T-helper 2 cell treated with Interferon-gamma antibody and Interleukin-4, amounts not matched to agents 100 ng/mL and 5 ng/mL, for 36 hours (primary cell): Measurements from ENCODE around the gene CGNL1. TPM values are rescaled to one million over a fixed set of nuclear protein-coding genes. Genes with fewer than 3 reads are reported as not detected.

ENCODE experiments used
- intact Hi-C: fragments of 100-400 bp; cut with micrococcal nuclease; formaldehyde crosslinking; loops from one replicate; pipeline ENCODE4 v1.15.1; 2023
- total RNA-seq: library from RNA; stranded (reverse); gene quantifications from 2 replicates; pipeline ENCODE4 v1.2.3, GENCODE V29; 2022

CGNL1 gene
- total RNA-seq, 1 donor from 2014 or later: not detected

DNA sequence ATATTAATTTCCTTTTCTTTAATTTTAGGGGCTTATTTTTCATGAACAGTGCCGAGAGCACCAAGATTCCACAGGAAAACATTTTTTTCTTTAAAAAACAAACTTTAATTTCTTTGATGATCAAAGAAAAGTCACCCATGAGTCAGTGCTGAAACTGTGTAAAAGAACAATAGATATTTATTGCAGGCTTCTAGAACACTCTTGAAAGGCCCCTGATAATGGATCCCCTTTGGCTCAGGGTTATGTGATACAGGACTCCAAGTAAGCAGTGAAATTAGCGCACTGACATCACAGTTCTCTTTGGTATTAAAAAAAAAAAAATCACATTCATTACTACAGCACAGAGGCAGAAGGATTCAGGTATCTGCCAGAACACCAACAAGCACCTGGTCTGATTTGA is 149.3 kb downstream of the CGNL1 start:
- intact Hi-C loops: loop anchor here (5.0 to 10.0 kb wide), 2 partner anchors 703 to 1031 kb away; no protein-coding TSS in a partner anchor

DNA sequence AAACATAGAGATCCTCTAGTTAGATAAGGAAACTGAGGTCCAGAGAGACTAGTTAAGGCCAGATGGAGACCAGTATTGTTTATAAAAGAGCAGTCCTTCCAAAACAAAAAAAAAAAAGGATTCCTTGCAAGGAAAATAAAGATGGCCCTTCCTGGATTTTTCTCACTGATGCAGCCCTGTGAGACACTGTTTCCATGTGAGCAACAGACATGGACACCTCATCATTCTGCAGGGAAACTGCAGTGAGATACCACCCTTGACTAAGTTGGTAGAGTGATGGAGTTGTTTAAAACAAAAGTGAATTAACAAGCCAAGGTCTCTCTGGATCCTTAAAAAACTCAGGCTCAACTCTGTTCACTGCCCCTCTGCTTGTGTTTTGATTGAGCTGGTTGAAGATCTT is 149.8 kb downstream of the CGNL1 start:
- intact Hi-C loops: loop anchor here (5.0 to 10.0 kb wide), 2 partner anchors 704 to 1031 kb away; no protein-coding TSS in a partner anchor

DNA sequence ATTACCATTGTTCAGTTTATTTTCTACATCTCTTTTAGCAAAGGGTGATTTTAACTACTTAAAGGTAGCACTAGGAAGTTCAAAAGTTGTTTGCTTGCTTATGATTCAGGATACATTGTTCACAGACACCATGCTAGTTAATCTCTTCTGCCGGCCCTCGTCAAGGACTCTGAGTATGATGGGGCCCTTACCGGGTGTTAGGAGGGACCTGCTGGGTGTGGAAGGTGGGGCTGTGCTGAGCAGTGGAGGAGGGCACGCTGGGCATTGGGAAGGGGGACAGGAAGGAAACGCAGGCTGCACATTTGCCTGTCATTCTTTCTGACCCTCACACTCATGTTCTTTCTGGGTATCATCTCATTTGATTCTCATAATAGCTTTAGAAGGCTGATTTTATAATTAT is 150.3 kb downstream of the CGNL1 start:
- intact Hi-C loops: loop anchor here (5.0 to 10.0 kb wide), 2 partner anchors 704 to 1032 kb away; no protein-coding TSS in a partner anchor

DNA sequence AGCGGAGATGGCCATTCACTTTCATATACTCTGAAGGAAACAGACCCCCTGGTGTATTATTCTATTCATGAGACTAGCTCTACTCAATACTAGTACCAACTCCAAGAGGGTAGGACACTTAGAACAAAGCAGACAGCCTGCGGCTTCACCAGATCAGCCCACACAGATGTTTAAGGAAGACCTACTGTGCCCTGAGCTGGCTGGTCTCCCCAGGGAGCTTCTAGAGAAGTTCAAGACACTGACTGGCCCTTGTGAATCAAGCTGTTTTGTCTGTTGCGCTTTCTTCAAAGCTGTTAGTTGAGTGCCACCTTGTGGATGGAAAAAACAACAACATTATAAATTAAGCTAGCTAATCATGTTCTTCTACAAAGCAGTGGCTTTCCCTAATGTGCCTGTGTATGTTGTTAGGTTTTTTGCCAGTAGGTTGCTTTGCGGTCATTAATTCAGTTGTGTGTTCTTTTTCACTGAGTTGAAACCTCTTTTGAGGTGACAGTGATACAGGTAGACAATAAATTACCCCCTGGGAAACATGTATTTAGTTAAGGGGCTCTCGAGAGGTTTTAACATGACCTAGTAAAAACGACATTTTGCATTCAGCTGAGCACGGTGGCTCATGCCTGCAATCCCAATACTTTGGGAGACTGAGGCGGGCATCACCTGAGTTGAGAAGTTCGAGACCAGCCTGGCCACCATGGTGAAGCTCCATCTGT is 151.2 kb downstream of the CGNL1 start:
- intact Hi-C loops: loop anchor here (5.0 to 10.0 kb wide), 2 partner anchors 705 to 1033 kb away; no protein-coding TSS in a partner anchor

DNA sequence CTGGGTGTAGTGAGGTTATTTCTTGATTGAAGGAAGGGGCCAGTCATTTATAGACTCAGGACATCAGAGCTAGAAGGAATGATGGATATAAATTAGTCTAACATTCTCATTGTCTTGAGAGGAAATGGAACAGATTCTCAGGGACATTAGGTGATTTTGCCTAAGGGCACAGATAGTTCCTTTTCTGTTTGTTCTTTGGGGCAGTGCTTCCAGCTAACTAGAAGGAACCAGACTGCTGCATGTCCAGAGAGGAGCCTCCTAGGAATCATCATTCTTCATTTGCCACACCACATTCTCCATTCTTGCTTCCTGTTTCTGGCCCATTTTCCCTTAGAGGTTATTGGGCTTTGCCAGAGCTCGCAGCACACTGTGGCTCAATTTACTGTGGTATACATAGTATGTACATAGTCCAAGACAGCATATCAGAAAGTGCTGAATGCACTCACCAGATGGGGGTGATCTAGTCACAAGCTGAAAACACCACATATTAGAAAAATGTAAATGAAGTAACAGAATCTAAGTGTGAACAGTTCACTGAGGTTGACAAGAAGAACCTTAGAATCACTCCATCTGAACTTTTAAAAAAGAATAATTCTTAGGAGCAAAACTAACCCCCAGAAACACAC is 152.7 kb downstream of the CGNL1 start:
- intact Hi-C loops: loop anchor here (5.0 to 10.0 kb wide), 2 partner anchors 707 to 1034 kb away; no protein-coding TSS in a partner anchor

DNA sequence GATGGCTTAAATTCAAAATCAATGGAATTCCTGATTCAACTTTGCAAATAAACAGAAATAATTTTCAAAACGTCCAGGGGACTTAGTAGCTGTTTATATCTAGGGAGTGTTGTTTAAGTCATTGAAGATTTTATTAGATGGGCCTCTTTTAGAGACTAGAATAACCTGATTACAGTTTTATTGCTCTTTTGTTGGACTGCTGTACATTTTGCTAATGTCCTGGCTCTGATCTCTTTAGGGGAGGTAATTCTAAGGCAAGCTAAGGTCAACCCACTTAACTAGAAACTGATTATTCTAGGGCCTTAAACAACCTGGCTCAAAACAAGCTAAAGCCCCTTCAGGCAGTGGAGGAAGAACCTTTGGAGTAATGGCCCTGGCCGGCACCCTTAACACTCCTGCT is 153.4 kb downstream of the CGNL1 start:
- intact Hi-C loops: loop anchor here (5.0 to 10.0 kb wide), 2 partner anchors 707 to 1035 kb away; no protein-coding TSS in a partner anchor

DNA sequence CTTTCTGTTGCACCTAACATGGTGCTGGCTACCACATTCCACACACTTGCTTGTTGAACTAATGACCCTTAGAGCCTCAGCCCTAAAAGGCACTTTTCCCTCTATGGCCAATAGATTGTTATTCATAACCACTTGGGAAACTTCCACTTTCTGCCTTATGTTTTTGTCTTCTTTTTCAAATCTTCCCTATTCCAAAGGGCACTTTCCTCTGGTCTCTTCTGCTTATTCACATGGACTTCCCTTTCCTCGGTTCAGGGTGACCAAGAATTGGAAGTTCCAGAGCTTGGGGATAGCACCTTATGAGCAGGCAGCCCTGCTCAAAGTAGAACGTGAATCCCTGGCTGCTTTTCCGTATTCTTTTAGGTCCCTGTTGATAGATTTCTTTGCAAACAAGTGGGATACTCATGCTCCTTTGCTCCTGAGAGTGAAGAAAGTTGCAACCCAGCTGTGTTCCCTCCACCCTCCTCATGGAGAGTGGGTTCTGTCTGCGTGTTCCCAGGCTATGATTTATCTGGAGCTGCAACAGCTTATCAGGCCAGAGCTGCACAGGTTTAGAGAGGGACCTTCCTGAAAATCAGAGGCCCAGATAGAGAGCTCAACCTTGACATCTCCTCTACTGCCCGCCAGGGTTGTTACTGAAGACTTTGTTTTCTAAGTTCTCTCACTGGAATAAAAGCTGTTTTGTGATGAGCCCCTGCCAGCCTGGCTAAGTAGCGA is 156.6 kb downstream of the CGNL1 start:
- intact Hi-C loops: no loop called here

DNA sequence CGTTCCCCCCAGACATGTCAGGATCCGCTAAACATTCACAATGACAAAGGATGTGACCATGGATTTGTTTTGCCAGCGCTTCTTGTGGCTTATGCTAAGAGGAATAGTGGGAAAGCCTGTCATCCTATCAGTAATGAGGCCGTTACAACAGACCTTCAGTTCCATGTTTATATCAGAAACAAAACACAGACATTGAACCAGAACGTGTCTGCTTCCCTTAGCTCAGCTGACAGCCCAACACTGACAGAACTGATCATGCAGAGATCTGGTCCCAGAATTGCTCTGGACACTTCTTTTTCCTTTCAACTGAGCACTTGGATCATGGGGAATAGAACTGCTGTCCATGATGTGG is 157.1 kb downstream of the CGNL1 start:
- intact Hi-C loops: no loop called here

DNA sequence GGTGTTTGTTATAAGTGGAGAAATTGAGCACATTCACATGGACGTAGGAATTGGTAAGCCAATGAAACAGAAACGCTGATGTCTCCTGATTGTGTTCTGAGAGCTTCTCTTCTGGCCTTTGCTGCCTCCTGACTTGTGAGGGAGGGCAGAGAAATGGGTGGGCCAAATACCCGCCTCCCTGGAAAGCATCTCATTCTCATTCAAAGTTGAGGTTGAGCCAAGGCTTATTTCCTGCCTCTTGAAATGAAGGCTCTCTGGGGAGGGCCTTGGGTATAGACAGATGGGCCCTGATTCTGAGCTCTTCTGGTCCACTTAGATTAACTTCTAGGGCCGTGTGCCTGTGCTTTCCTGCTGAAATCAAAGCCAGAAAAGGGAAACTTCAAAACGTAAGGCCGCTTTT is 158.0 kb downstream of the CGNL1 start:
- intact Hi-C loops: no loop called here

DNA sequence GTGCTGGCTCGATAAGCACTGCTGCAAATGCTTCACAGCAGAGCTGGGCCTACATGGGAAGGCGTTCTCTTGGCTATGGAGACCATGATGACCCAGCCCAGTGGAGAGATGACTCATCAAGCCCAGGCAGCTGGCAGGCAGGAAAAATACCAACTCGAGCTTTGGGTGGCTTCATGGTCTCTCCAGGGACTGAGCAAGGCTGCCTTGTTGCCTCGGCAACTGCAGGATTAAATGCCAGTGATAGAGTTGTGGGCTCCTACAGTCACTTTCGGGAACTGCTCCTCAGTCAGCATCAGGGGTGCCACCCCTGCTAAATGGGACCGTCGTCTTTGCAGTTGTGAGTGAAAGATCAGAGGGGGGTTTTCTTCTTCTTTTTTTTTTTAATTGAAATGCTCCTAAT is 160.8 kb downstream of the CGNL1 start:
- intact Hi-C loops: no loop called here

DNA sequence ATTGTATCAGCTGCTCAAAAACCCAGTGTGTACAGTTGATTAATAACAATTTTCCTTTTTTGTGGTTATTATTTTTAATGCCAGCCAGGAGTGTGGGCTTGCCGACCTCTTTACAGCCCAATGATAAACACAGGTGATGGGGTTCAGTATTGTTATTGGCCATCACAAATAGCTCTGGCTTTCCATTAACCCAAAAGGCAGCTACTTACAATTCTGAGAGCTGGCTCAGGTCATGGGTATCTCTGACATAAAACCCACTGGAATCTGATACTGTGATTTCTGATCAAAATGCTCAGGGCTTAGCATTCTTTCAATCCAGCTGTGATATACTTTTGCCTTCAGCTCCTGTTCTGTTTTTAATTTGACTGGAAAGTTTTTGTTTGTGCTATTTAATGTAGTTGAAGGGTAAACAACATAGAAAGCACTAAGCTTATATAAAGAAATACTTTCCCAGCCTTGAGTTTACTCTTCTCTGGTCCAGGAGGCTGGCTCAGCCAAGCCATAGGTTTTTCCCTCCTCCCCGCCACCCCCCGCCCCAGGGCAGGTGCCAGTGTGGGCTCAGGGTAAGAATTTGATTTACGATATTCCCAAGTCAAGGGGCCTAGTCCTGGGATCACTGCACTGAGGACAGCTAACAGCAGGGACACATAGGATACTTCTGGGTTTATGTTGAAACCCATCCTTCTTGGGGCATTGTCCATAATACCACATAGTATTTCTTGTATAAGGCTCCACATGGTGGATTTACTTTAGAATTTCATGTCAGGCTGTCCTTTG is 161.4 kb downstream of the CGNL1 start:
- intact Hi-C loops: no loop called here

DNA sequence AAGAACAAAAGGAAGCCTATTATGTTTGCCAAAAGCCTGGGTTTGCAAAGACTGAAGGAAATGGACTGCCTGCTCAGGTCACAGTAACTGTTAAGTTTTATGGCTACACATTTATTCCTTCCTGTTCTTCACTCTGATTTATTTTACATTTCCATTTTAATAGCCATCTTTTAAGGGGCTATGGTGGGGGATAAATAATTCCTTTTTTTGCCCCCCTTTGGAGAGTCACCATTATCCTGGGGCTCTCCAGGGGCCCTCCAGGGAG is 161.9 kb downstream of the CGNL1 start:
- intact Hi-C loops: no loop called here

DNA sequence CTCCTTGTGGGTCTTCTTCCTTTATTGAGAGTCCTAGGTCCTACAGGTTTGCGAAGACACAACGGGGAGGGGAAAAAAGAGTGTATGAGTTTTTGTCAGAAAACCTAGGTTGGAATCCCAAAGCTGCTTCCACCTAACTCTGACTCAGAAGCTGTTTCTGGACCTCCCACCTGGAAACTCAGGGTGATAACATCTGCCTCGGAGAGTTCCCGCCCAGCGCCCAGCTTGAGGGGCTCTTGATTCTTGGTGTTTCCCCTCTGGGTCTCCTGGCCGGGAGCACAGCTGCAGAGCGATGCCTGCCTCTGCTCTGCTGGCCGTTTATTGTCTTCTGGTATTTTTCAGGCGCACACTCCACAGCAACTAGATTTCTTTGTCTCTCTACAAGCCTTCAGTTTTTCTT is 162.5 kb downstream of the CGNL1 start:
- intact Hi-C loops: no loop called here

DNA sequence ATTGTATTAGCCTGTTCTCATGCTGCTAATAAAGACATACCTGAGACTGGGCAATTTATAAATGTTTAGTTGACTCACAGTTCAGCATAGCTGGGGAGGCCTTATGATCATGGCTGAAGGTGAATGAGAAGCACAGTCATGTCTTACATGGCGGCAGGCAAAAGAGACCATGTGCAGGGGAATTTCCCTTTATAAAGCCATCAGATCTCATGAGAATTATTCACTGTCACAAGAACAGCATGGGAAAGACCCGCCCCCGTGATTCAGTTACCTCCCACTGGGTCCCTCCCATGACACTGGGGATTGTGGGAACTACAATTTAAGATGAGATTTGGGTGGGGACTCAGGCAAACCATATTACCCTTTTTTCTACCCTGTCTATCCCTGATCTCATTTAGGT is 163.9 kb downstream of the CGNL1 start:
- intact Hi-C loops: loop anchor here (5.0 kb wide), 1 partner anchor 198 kb away; no protein-coding TSS in a partner anchor

DNA sequence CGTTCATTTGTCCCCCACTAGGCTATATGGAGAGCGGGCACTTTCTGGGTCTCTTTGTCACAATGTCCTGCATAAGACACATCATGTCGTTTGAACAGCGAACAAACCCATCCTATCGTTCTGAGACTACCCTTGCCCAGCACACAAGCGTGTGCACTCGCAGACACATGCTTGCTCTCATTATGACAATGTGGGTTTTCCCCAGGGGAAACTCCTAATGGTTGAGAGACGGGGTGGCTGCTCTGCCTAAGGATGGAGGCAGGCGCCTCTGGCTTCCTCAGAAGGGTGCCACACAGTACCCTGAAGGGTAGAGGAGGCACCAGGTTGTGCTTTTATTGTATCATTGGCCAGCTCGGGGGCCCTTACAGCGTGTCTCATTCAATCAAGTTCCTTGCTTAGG is 164.4 kb downstream of the CGNL1 start:
- intact Hi-C loops: loop anchor here (5.0 kb wide), 1 partner anchor 198 kb away; no protein-coding TSS in a partner anchor

DNA sequence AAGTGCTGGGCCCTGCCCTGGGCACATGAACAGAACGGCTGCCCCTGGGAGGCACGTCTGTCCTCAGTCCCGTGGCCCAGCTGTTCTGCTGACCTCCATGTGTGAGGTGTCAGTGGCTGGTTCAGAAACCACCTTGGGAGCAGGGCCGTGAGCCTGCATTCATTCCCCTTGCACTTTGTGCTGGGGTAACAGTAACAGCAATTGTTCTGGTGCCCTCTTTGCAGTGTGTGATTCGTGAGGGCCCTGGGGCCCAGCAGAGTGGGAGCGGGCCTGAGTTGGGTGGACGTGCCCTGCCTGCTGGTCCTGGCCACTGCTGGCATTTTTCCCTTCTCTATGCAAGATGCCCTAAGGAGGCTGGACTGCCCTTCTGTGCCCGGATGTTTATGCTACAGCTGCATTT is 165.0 kb downstream of the CGNL1 start:
- intact Hi-C loops: loop anchor here (5.0 kb wide), 1 partner anchor 199 kb away; no protein-coding TSS in a partner anchor

DNA sequence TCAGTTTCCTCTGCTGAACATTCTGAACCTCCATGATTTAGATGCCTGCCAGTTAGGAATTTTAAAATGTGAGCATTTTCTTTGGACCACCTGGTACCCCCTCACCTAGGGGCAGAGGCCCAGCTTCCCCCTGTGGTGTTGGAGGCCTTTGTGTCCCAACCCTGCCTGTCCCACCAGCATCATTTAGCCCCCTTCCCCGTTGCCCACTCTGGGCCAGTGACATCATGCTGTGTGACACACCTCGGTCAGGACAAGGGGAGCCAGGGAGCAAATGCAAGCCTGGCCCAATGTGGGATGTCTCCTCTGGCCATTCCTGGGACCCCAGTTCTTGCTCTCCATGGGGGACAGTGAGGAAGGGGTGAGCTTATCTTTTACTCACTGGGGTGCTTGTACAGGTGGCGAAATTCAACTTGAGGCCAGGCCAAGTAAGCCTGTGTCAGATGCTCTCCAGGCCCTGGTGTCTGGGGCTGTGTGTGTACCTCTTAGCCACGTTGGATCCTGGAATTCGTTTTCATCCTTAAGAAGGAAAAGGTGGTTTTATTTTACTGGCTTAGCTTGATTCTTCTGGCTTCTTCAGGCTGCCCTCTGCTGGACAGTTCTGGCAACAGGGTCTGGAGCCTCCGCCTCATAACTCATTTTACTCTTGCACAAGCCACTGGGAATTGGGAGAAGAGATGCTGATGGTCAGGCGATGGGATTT is 165.7 kb downstream of the CGNL1 start:
- intact Hi-C loops: loop anchor here (5.0 kb wide), 1 partner anchor 200 kb away; no protein-coding TSS in a partner anchor

DNA sequence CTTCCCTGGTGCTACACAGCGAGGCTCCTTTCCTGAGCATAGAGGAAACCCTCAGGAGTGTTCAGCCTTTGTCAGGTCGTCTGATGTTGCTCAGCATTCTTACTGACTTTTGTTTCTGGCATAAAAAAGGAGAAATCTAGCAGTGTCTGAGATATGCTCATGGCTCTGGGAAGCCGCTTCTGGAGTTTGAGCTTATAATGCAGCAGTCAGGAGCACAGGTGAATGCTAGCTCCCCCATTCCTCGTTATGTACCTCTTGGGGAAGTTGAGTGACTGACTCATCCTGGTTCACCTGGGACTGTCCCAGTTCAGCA is 166.2 kb downstream of the CGNL1 start:
- intact Hi-C loops: loop anchor here (5.0 kb wide), 1 partner anchor 200 kb away; no protein-coding TSS in a partner anchor

DNA sequence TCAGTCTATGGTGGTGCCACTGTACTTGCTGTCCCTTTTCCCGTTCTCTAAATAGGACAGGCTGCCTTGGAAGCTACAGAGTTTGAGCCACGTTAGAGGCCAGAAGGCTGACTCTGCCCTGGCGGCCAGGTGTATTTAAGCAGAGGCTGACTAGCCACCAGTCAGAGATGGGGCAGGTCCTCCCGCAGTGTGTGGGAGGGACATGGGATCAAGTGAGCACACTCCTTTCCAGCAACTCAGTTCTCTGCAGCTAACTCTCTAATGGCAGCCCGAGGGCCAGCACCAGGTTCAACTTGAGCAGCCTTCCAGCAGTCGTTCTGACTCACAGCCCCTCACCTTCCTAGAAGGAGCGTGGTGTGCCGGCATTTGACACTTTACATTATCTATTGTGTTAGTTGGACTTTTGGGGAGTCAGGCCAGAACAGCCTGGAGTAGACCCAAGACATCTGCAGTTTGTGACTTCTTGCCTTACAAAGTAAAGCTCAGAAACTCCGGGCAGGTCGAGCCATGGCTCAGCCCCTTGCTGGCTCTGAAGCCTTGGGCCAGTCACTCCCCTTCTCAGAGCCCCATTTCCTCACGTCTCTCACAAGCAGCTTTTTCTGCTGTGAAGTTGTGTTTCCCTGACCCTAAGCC is 168.7 kb downstream of the CGNL1 start:
- intact Hi-C loops: loop anchor here (5.0 kb wide), 1 partner anchor 203 kb away; no protein-coding TSS in a partner anchor

DNA sequence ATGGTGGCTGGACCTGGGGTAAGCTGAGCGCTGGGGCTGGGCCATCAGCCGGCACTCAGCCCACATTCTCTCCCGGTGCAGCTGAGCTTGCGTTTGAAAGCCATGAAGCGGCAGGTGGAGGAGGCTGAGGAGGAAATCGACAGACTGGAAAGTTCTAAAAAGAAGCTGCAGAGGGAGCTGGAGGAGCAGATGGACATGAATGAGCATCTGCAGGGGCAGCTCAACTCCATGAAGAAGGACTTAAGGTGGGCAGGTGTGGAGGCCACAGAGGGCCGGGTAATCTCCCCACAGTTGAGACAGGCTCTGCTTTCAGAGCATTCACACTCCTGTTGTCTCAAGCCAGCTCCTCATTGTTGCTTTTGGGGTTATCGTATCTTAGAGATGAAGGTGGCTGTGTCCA is 169.7 kb downstream of the CGNL1 start:
- intact Hi-C loops: no loop called here
